Endothelial cell of umbilical vein (primary cell): ENCODE measurements around the gene LLGL2. TPM values are rescaled to one million over a fixed set of nuclear protein-coding genes. Genes with fewer than 3 reads are reported as not detected.

Experiments
- BruUV-seq: library from RNA; stranded (reverse); fragments of 400-500 nt; replicated peaks from 2 replicates; lab custom pipeline; 2021; lab: Mats Ljungman, UMichigan
- CTCF ChIA-PET: fragments of 300-600, 350-600 bp; sonication (Branson Sonifier 250); formaldehyde crosslinking; loops from one replicate; lab custom pipeline; 2021; ENCODE audit warnings: antibody characterized with exemption, inconsistent platforms; lab: Charles Lee
- POLR2A ChIA-PET: fragments of 300-600, 350-600 bp; sonication (Branson Sonifier 250); formaldehyde crosslinking; loops from one replicate; lab custom pipeline; 2021; ENCODE audit warnings: antibody characterized with exemption, inconsistent platforms; lab: Charles Lee
- DNase-seq: peaks from one replicate; pipeline ENCODE4 v3.0.0-alpha.2; 2011; ENCODE audit warnings: low read depth, low spot score
- FAIRE-seq: peaks from 2 replicates; lab custom pipeline; 2011; peaks lifted over from hg19 to GRCh38; lab: Jason Lieb, UNC
- H2AFZ ChIP-seq: 2 replicates; pipeline ENCODE4 v1.6.0; 2012; ENCODE audit warnings: low read depth, low read length, control low read depth, inconsistent platforms
- H3K27ac ChIP-seq: 2 replicates; pipeline ENCODE4 v1.5.1; 2011; ENCODE audit warnings: low read depth, mild to moderate bottlenecking, control low read depth, low read length, moderate library complexity; ENCODE audit not compliant: insufficient read depth
- H3K27me3 ChIP-seq, 2 experiments: 2 replicates each; pipeline versions ENCODE4 v1.6.0 to v1.6.1; 2011; ENCODE audit warnings: low read length in 2 of 2, mixed read lengths in 1 of 2; ENCODE audit not compliant: control insufficient read depth in 2 of 2, insufficient read depth in 2 of 2
- H3K36me3 ChIP-seq, 2 experiments: 2 replicates in 1 of 2; 3 replicates in 1 of 2; pipeline ENCODE4 v1.5.1; 2011; ENCODE audit warnings: low read length in 2 of 2, mild to moderate bottlenecking in 1 of 2, moderate library complexity in 1 of 2; ENCODE audit not compliant: control insufficient read depth in 2 of 2, insufficient read depth in 2 of 2; ENCODE audit errors: extremely low read depth in 1 of 2
- H3K4me1 ChIP-seq: 3 replicates; pipeline ENCODE4 v1.5.1; 2011; ENCODE audit warnings: mild to moderate bottlenecking, low read length; ENCODE audit not compliant: control insufficient read depth, insufficient read depth; ENCODE audit errors: extremely low read depth
- H3K4me2 ChIP-seq: 2 replicates; pipeline ENCODE4 v1.6.1; 2011; ENCODE audit warnings: low read length, control low read depth, mixed read lengths; ENCODE audit not compliant: insufficient read depth
- H3K4me3 ChIP-seq, 3 experiments: fragments of 200-600 bp in 1 of 3; sonication (generic), shearing (Covaris generic) in 1 of 3; replicated peaks in 1 of 3; 2 replicates each; pipeline ENCODE4 v1.5.1; 2011 to 2016; ENCODE audit warnings: control low read depth in 3 of 3, low read length in 3 of 3, mild to moderate bottlenecking in 2 of 3, inconsistent platforms in 1 of 3, low read depth in 1 of 3, moderate library complexity in 1 of 3; ENCODE audit not compliant: insufficient read depth in 1 of 3
- H3K79me2 ChIP-seq: 2 replicates; pipeline ENCODE4 v1.6.0; 2012; ENCODE audit warnings: low read length, inconsistent platforms; ENCODE audit not compliant: control insufficient read depth, insufficient read depth
- H3K9ac ChIP-seq: replicated peaks from 2 replicates; pipeline ENCODE3; 2011; ENCODE audit warnings: low read length, control low read depth; ENCODE audit not compliant: insufficient read depth; ENCODE audit errors: extremely low read depth
- H3K9me1 ChIP-seq: replicated peaks from 3 replicates; pipeline ENCODE4 v1.6.0; 2011; ENCODE audit warnings: mild to moderate bottlenecking, low read length; ENCODE audit not compliant: control insufficient read depth, insufficient read depth; ENCODE audit errors: extremely low read depth
- H3K9me3 ChIP-seq: replicated peaks from 2 replicates; pipeline ENCODE4 v1.5.1; 2012; ENCODE audit warnings: low read length, inconsistent platforms; ENCODE audit not compliant: control insufficient read depth, insufficient read depth
- H4K20me1 ChIP-seq: replicated peaks from 2 replicates; pipeline ENCODE3; 2011; ENCODE audit warnings: mild to moderate bottlenecking, low read length; ENCODE audit not compliant: control insufficient read depth, insufficient read depth; ENCODE audit errors: extremely low read depth
- CTCF ChIP-seq, 2 donors: IDR thresholded peaks; 1 replicate in 1 of 2; 2 replicates in 1 of 2; pipeline ENCODE4 v1.5.1; 2011; ENCODE audit warnings: low read length in 2 of 2, mild to moderate bottlenecking in 2 of 2, moderate library complexity in 2 of 2, control low read depth in 1 of 2, inconsistent platforms in 1 of 2, low read depth in 1 of 2; ENCODE audit not compliant: insufficient read depth in 1 of 2; ENCODE audit errors: extremely low read depth in 1 of 2
- EZH2 ChIP-seq: IDR thresholded peaks from 2 replicates; pipeline ENCODE4 v1.6.1; 2012; ENCODE audit warnings: borderline replicate concordance, low read depth, mild to moderate bottlenecking, moderate library complexity, low read length, inconsistent platforms; ENCODE audit not compliant: severe bottlenecking
- FOS ChIP-seq: IDR thresholded peaks from 2 replicates; pipeline ENCODE4 v1.6.1; 2011; ENCODE audit warnings: mild to moderate bottlenecking, low read length, moderate library complexity, borderline replicate concordance; ENCODE audit not compliant: insufficient read depth
- GATA2 ChIP-seq: IDR thresholded peaks from 2 replicates; pipeline ENCODE4 v1.7.0; 2011; ENCODE audit warnings: low read depth, mild to moderate bottlenecking, moderate library complexity, mixed read lengths, low read length; ENCODE audit not compliant: insufficient read length, insufficient read depth
- JUN ChIP-seq: IDR thresholded peaks from 2 replicates; pipeline ENCODE4 v1.6.1; 2011; ENCODE audit warnings: borderline replicate concordance, low read depth; ENCODE audit not compliant: insufficient read length, insufficient read depth
- MAX ChIP-seq: IDR thresholded peaks from 2 replicates; pipeline ENCODE4 v1.6.1; 2011; ENCODE audit not compliant: insufficient read depth, insufficient read length
- MYC ChIP-seq: IDR thresholded peaks from one replicate; pipeline ENCODE4 v1.6.1; 2011; ENCODE audit warnings: mild to moderate bottlenecking, low read depth, low read length
- POLR2A ChIP-seq: IDR thresholded peaks from 2 replicates; pipeline ENCODE4 v1.6.1; 2012; ENCODE audit warnings: low read depth, mild to moderate bottlenecking, control low read depth, low read length
- POLR2AphosphoS5 ChIP-seq: IDR thresholded peaks from 2 replicates; pipeline ENCODE4 v1.6.1; 2012; ENCODE audit warnings: low read depth, mild to moderate bottlenecking, control low read depth, low read length, moderate library complexity; ENCODE audit not compliant: insufficient read depth
- dilution Hi-C: fragments of 300-500 bp; cut with MboI; formaldehyde crosslinking; loops from one replicate; pipeline ENCODE4 v1.15.0; 2019; ENCODE audit warnings: low sequenced_read_pairs; ENCODE audit not compliant: extremely low pct_ligation_motif_present
- intact Hi-C: fragments of 100-400 bp; cut with micrococcal nuclease; formaldehyde crosslinking; loops from one replicate; pipeline ENCODE4 v1.10.0; 2022
- polyA plus RNA-seq, 4 experiments: library from polyadenylated mRNA; depleted of rRNA in 3 of 4; stranded (reverse) in 3 of 4; unstranded in 1 of 4; fragments of >200 nt; gene quantifications; 2 replicates each; pipeline versions ENCODE4 v1.2.1 to v1.2.3, GENCODE V29; 2011 to 2012; ENCODE audit warnings: missing spikeins in 1 of 4
- total RNA-seq: library from RNA; stranded (reverse); gene quantifications from 2 replicates; pipeline ENCODE4 v1.2.3, GENCODE V29; 2021

The LLGL2 gene
- total and polyA plus RNA-seq, 2 donors (not counting 3 experiments of a cell fraction or from before 2014, with no cell fraction given): 5.3 to 5.4 TPM

DNA sequence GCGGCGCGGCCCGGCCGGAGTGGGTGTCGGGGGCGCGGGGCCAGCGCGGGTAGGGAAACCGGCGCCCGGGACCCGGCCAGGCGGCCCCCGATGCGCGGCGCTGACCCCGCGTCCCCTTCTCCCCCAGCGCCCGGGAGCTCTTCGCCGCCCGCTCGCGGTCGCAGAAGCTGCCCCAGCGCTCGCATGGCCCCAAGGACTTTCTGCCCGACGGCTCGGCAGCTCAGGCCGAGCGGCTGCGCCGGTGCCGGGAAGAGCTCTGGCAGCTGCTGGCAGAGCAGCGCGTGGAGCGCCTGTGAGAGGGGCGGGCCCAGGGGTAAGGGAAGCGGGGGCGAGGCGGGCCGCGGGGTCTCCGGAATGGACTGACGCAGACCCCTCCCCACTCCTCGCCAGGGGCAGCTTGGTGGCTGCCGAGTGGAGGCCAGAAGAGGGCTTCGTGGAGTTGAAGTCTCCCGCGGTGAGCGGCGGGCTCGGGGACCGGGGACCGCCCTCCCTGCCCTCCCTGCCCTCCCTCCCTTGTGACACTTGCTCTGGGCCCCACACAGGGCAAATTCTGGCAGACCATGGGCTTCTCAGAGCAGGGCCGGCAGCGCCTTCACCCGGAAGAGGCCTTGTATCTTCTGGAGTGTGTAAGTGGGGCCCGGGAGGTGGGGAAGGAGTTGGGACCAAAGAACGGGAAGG lies 8.7 kb upstream of the LLGL2 start:
- H3K27me3 ChIP-seq: no peaks in the 10 kb centered on the region
- no peaks in the 10 kb centered on the region for H3K9me3 ChIP-seq
- ChIA-PET CTCF (interaction anchor here (0.6 to 2.0 kb wide), 22 partner anchors 8 to 233 kb away, joined by 3 to 13 read pairs (median 5); partner anchors contain the start of genes LLGL2, SLC25A19 and TMEM94), POLR2A (no interaction called here)
- intact Hi-C loops (loop anchor here (1.0 to 10.0 kb wide), 3 partner anchors 8 to 472 kb away; partner anchors contain the start of genes ATP5PD and KCTD2), dilution Hi-C loops (no loop called here)
- peaks cover 0 to 2% of the 10 kb centered on the region in 2 experiments for H3K36me3 ChIP-seq
- H3K4me1 ChIP-seq: peaks cover 37% of the 10 kb centered on the region
- H3K4me2 ChIP-seq: peak overlapping the region; percentile 76
- H2AFZ ChIP-seq: peak overlapping the region; percentile 80
- H3K9me1 ChIP-seq: no peaks in the 10 kb centered on the region
- no TSS peak for BruUV-seq
- no peaks in the 10 kb centered on the region for H4K20me1 ChIP-seq
- peak overlapping the region; percentile 24 for H3K9ac ChIP-seq
- H3K27ac ChIP-seq: no peak overlapping the region
- FAIRE-seq (no peak), DNase-seq (no peak)
- H3K79me2 ChIP-seq: peaks cover 30% of the 10 kb centered on the region
- peak overlapping the region; percentile 17 to 57 (median 36) for H3K4me3 ChIP-seq
- TF ChIP-seq EZH2: no peak
- TF ChIP-seq MYC: no peak
- TF ChIP-seq GATA2: no peak
- no peak for TF ChIP-seq CTCF (IDR thresholded peaks at IDR 0.05; ENCODE audit: extremely low read depth in 1 of 2, insufficient read depth in 1 of 2, low read depth in 1 of 2, low read length in 2 of 2)
- TF ChIP-seq POLR2AphosphoS5: no peak
- TF ChIP-seq FOS: no peak
- TF ChIP-seq POLR2A: no peak
- no peak for TF ChIP-seq JUN
- no peak for TF ChIP-seq MAX
